ENCODE data around the gene CXCR5.

Gene CXCR5

DNA sequence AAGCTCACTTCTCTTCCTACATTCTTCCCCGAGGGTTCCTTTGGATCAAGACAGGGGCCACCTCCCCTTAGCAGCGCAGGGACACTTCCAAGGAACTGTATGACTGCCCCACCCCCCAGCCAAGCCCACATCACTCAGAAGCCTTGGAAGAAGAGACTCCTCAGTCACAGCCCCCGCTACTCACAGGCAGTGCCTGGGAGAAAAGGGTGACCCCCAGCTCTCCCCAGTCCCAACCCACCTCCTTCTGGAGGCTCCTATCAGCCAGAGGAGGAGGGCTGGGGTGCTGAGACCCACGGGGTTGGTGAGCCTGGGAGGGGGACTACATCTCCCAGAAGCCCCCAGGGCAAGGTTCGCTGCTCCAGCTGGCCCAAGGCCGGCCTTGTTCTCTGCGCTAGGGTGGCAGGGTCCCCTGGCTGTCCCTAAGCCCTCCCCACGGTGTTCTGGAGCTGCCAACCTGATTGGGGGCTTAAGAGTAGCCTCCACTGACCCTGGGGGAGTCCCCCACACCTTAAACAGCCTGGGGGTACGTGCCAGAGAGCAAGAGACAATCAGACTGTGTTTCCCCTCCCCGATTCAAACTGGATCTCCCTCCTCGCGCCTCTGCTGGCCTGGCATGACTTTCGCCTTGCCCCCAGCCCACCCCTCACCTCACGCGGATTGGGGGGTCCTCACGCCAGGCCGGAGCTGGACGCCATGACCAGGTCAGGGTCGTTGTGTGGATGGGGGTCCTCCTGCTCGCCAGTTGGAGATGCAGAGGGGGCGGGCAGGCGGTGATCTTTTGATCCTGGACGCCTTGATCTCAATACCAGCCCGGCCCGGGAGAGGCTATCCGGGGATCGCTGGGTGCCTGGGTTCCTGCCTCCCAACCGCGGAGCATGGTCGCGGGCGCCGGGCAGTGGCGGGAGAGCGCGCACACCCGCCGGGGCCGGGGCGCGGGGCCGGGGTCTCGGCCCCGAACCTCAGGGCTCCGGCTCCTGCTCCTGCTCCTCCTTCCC lies 41.2 kb downstream of the CXCR5 start:
- TF ChIP-seq, protein P1, sequence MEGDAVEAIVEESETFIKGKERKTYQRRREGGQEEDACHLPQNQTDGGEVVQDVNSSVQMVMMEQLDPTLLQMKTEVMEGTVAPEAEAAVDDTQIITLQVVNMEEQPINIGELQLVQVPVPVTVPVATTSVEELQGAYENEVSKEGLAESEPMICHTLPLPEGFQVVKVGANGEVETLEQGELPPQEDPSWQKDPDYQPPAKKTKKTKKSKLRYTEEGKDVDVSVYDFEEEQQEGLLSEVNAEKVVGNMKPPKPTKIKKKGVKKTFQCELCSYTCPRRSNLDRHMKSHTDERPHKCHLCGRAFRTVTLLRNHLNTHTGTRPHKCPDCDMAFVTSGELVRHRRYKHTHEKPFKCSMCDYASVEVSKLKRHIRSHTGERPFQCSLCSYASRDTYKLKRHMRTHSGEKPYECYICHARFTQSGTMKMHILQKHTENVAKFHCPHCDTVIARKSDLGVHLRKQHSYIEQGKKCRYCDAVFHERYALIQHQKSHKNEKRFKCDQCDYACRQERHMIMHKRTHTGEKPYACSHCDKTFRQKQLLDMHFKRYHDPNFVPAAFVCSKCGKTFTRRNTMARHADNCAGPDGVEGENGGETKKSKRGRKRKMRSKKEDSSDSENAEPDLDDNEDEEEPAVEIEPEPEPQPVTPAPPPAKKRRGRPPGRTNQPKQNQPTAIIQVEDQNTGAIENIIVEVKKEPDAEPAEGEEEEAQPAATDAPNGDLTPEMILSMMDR (IDR thresholded peaks at IDR 0.05) = no peak

DNA sequence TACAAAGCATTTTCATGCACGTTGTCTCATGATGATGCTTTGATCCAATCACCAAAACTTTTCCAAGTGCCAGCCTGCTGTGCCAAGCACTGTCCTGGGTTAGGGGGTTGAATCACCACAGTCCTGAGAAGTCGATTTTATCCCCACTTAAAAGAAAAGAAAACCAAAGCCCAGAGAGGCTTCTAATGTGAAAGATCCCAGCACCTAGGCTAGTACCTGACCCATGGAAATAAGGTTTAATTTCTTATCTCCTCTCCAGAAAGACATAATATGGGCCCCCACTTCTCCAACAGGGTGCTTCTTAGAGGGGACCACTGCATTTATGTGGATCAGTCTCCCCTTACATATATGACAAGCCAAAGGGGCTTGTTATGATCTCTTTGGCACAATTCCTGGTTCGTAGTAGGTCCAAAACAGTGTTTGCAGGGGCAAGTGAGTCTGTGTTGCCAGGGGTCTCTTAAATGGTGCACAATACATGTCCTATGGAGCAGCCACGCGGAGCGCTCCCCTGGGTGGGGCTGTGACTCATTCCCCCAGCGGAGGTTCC lies 43.9 kb downstream of the CXCR5 start:
- TF ChIP-seq, protein P1 (IDR thresholded peaks at IDR 0.05) = no peak

DNA sequence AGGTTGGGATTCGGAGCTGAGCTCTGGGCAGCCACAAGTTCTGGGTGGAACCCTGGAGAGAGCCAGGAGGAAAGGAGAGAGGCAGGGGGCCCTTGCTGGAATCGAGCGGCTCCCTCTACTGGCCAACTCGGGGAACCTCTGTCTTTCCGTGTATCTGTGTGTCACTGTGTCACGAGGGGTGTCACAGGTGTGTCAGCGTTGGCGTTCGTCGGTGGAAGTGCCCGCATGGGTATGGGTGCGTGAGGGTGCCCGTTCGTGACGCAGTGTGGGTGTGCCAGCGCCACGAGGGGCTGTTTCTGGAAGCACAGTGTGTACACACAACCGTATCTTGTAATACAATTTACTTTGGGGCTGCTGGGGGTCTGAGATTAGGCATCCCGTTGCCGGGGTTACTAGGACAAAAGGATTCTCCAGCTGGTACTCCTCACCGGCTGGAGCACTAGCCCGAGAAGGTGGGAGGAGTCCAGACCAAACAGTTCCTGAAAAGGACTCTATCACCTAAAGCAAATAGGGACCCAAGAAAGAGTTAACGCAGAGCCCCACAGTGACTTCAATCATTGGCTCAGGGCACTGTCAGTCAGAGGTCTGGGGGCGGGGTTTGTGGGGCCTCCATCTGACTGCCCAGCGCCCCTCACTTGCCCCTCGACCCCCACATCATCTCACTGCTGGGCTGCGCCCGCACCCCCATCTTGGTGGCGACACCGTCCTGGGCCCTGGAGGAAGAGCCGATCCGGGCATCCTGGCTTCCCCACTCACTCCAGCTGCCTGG lies 44.6 kb downstream of the CXCR5 start:
- TF ChIP-seq, protein P1 (IDR thresholded peaks at IDR 0.05) = peak; percentile 94

DNA sequence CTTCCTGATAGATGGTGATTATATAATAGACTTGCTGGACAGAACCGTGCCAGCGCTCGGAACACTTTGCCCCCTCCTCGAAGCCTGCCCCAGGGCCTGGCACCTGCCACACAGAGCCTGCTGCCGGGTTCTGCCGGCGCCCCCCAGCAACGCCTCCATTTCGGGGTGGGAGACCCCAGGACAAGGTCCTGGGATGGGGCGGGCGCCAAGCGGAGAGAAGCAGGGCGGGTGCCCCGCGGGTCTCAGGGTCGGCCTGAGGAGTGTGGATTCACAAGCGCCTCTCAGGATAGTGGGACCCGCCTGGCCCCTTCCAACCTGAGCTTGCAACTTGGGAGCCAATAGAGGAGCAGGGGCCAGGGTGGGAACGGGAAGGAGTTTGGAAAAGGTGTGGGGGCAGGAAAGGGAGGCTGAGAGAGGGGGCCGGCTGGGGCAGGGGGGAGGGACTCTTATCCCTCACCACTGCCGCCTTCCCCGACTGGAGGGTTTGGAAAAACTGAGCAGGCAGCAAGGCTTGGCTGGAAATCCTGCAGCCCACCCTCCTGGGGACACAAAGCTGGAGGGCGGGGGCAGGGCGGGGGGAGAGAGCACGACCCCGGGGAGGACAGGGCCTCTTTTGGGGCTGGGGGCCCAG lies 45.3 kb downstream of the CXCR5 start:
- TF ChIP-seq, protein P1 (IDR thresholded peaks at IDR 0.05) = no peak

DNA sequence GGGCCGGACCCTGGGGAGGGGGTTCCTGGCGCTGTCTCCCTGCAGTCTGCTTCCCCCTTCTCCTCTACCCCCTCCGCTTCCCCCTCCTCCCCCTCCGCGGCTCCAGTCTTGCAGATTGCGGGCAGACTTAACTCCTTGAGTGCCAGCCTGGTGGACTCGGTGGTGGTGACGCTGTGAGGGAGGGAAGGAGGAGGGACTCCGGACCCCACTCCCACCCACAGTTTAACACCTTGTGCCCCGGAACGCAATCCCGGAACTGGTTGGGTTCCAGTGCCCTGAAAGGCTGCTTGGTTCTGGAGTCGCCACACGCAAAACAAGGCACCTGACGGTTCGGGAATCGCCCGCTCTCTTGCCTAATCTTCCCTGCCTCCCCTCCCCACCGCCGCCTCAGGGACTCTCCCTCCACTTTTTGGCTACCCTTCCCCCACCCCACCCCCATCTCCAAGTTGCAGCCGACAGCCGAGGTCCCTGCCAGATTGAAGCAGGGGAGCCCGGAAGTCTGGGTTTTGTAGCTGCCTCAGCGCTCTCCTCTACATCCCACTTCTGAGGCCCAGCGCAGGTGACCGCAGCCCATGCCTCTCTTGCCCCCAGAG lies 45.9 kb downstream of the CXCR5 start:
- TF ChIP-seq, protein P1 (IDR thresholded peaks at IDR 0.05) = no peak

DNA sequence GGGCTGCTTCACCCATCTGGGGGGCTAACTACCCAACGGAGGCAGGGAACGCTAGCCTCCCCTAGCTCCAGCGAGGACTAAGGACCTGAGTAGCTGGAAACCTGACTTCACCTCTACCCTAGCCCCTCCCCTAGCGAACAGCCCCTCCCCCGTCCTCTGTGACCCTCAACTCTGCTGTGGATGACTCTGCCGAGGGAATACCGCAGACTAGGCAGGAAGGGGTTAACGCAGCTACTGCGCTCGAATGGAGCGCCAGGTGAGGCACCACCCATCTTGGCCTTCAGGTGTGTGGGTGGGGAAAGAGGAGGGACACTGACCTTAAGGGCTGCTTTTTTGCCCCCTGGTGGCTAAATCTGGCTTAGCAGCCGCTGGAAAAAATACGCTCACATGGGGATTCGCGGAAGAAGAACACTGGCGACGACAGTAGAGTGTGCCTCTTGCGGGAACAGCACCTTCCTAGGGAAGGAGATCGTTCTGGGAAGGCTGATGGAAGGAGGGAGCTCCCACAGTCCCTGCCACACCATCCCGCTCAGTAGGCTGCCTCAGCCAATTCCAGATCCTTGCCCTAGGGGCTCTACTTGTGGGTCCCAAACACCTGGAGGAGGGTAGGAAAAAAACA lies 46.5 kb downstream of the CXCR5 start:
- TF ChIP-seq, protein P1 (IDR thresholded peaks at IDR 0.05) = peak; percentile 94

Measured in LNCAP (cell line).